Common myeloid progenitor, CD34-positive (primary cell): ENCODE data around the gene PNMA1.
A peak's percentile ranks its signal among the peaks of the same experiment; 100 is the strongest.

Experiments
- CTCF ChIA-PET: fragments of 350-600 bp; sonication (Branson Sonifier 250); formaldehyde crosslinking; loops from one replicate; lab custom pipeline; 2021; ENCODE audit warnings: antibody characterized with exemption; lab: Charles Lee
- POLR2A ChIA-PET: fragments of 350-600 bp; sonication (Branson Sonifier 250); formaldehyde crosslinking; loops from one replicate; lab custom pipeline; 2021; ENCODE audit warnings: antibody characterized with exemption; lab: Charles Lee
- DNase-seq, 3 donors: peaks; one replicate each; pipeline versions ENCODE4 v3.0.0 to v3.0.0-alpha.2; 2013
- H3K27ac ChIP-seq, 2 experiments: 1 replicate in 1 of 2; 2 replicates in 1 of 2; pipeline ENCODE4 v1.7.0; 2013; ENCODE audit warnings: inconsistent platforms in 2 of 2, low read length in 2 of 2, mild to moderate bottlenecking in 2 of 2, low read depth in 1 of 2, moderate library complexity in 1 of 2; ENCODE audit not compliant: severe bottlenecking in 2 of 2, insufficient read depth in 1 of 2, poor library complexity in 1 of 2
- H3K27me3 ChIP-seq, 5 experiments: replicated peaks in 2 of 5; 1 replicate in 3 of 5; 2 replicates in 2 of 5; pipeline versions ENCODE4 v1.6.1 to v1.7.0; 2013; ENCODE audit warnings: low read length in 4 of 5, mild to moderate bottlenecking in 2 of 5, moderate library complexity in 2 of 5, inconsistent platforms in 1 of 5; ENCODE audit not compliant: insufficient read depth in 5 of 5, control insufficient read depth in 4 of 5
- H3K36me3 ChIP-seq, 4 experiments: 1 replicate in 2 of 4; 2 replicates in 2 of 4; pipeline versions ENCODE4 v1.6.1 to v1.7.0; 2013; ENCODE audit warnings: low read length in 3 of 4, control low read depth in 1 of 4, mild to moderate bottlenecking in 1 of 4; ENCODE audit not compliant: control insufficient read depth in 4 of 4, insufficient read depth in 4 of 4
- H3K4me1 ChIP-seq, 4 experiments: 1 replicate in 3 of 4; 2 replicates in 1 of 4; pipeline versions ENCODE4 v1.6.1 to v1.7.1; 2013; ENCODE audit warnings: low read length in 3 of 4, mild to moderate bottlenecking in 3 of 4, control low read depth in 1 of 4, inconsistent platforms in 1 of 4, moderate library complexity in 1 of 4; ENCODE audit not compliant: control insufficient read depth in 4 of 4, insufficient read depth in 4 of 4; ENCODE audit errors: control extremely low read depth in 1 of 4
- H3K4me3 ChIP-seq, 7 experiments: 1 replicate in 4 of 7; 2 replicates in 3 of 7; pipeline versions ENCODE4 v1.5.1 to v1.7.0; 2013; ENCODE audit warnings: mild to moderate bottlenecking in 7 of 7, low read length in 6 of 7, moderate library complexity in 6 of 7, inconsistent platforms in 2 of 7, low read depth in 2 of 7, control low read depth in 1 of 7; ENCODE audit not compliant: insufficient read depth in 4 of 7, control insufficient read depth in 1 of 7; ENCODE audit errors: extremely low read depth in 1 of 7
- H3K9me3 ChIP-seq, 5 experiments: 1 replicate in 4 of 5; 2 replicates in 1 of 5; pipeline versions ENCODE4 v1.6.1 to v1.7.1; 2013; ENCODE audit warnings: low read length in 4 of 5, mild to moderate bottlenecking in 2 of 5, inconsistent platforms in 1 of 5, low read depth in 1 of 5, moderate library complexity in 1 of 5; ENCODE audit not compliant: control insufficient read depth in 4 of 5, insufficient read depth in 2 of 5; ENCODE audit errors: control extremely low read depth in 1 of 5
- WGBS: methylation state at CpG from one replicate; pipeline ENCODE4 v1.1.5; 2013; ENCODE audit not compliant: insufficient coverage; 5-methylcytosine and 5-hydroxymethylcytosine counted together

PNMA1 gene

DNA sequence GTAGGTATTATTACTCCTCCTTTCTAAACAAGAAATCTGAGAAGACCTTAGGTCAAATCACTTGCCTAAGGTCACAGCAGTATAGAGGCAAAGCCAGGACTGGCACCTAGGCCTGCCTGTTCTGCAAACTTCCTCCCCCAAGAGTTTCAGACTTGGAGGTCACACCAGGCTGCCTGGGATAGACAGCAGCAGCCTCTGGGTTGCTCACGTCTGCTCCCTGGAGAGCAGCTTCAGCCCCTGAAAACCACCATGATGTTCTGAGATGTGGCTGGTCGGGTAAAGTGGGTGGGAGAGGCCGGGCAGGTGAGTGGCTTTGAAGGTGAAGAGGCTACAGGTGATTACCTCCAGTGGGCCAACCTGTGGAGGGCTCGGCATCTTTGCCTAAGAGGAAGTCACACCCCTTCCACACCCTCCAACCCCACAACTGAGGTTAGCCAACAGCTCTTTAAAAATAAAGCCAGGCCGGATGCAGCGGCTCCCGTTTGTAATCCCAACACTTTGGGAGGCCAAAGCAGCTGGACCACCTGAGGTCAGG lies 37.0 kb upstream of the PNMA1 start:
- WGBS, result 5% methylated on average over 4 of the region's 7 CpGs
- Histone ChIP-seq H3K27me3 (no peaks in the 10 kb centered on the region), H3K4me1 (peaks cover 32 to 99% (median 95%) of the 10 kb centered on the region in 4 experiments), H3K36me3 (peaks cover 0 to 45% (median 2%) of the 10 kb centered on the region in 4 experiments), H3K4me3 (peak overlapping the region in 3 of 7 experiments; percentile 7 to 56 (median 35)), H3K9me3 (no peaks in the 10 kb centered on the region), H3K27ac (peak overlapping the region; percentile 95 to 99)
- CTCF ChIA-PET, result interaction anchor here (1.2 to 11.3 kb wide), 5 partner anchors 9 to 24 kb away, joined by 3 to 225 read pairs (median 25); a partner anchor contains a TSS
- POLR2A ChIA-PET, result interaction anchor here (0.7 to 1.0 kb wide), 2 partner anchors 8 to 10 kb away, joined by 3 read pairs; no protein-coding TSS in a partner anchor
- DNase-seq, result peak in 1 of 3 donors; percentile 46

GRCh38 chr14:73750531-73750901 lies 36.3 kb upstream of the PNMA1 start:
- Histone ChIP-seq H3K27me3 (no peaks in the 10 kb centered on the region), H3K4me3 (peak overlapping the region in 1 of 7 experiments; percentile 7), H3K27ac (peak overlapping the region; percentile 9 to 99), H3K36me3 (peaks cover 0 to 45% (median under 1%) of the 10 kb centered on the region in 4 experiments), H3K9me3 (no peaks in the 10 kb centered on the region), H3K4me1 (peaks cover 33 to 99% (median 95%) of the 10 kb centered on the region in 4 experiments)
- DNase-seq, result no peak
- CTCF ChIA-PET, result interaction anchor here (1.2 to 14.6 kb wide), 3 partner anchors 8 to 27 kb away, joined by 4 to 228 read pairs (median 225); no protein-coding TSS in a partner anchor
- POLR2A ChIA-PET, result interaction anchor here (1.0 kb wide), 2 partner anchors 9 kb away, joined by 3 read pairs; no protein-coding TSS in a partner anchor
- WGBS, result 94% methylated on average over 3 of the region's 3 CpGs

GRCh38 chr14:73749706-73750530 lies 35.7 kb upstream of the PNMA1 start:
- 80% methylated on average over 4 of the region's 11 CpGs for WGBS
- H3K36me3 ChIP-seq, result peaks cover 0 to 48% (median 1%) of the 10 kb centered on the region in 4 experiments
- H3K27me3 ChIP-seq, result no peaks in the 10 kb centered on the region
- no peak for DNase-seq
- peak overlapping the region; percentile 9 to 99 for H3K27ac ChIP-seq
- H3K4me3 ChIP-seq, result peak overlapping the region in 1 of 7 experiments; percentile 22
- H3K9me3 ChIP-seq, result no peaks in the 10 kb centered on the region
- ChIA-PET CTCF (interaction anchor here (0.5 to 14.6 kb wide), 6 partner anchors 7 to 107 kb away, joined by 3 to 228 read pairs (median 9); a partner anchor contains a TSS), POLR2A (interaction anchor here (1.0 kb wide), 1 partner anchor 8 kb away, joined by 3 read pairs; no protein-coding TSS in a partner anchor)
- peaks cover 31 to 99% (median 95%) of the 10 kb centered on the region in 4 experiments for H3K4me1 ChIP-seq

DNA sequence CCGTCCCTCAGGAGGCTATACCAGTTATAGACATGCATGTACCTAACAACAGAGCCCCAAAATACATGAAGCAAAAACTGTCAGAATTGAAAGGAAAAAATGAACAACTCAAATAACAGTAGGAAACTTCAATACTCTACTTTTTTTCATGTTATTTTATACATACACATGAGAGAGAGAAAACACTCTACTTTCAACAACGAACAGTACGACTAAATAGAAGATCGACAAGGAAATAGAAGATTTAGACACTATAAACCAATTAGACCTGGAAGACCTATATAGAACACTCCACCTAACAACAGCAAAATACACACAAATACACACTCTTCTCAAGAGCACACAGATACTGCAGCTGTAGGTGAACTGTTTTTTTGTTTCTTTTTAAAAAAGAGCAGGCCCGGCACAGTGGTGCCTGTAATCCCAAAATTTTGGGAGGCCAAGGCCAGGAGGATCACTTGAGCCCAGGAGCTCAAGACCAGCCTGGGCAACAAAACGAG lies 34.7 kb upstream of the PNMA1 start:
- Histone ChIP-seq H3K27ac (peak overlapping the region; percentile 27 to 99), H3K36me3 (peaks cover 0 to 53% (median 1%) of the 10 kb centered on the region in 4 experiments), H3K4me1 (peaks cover 30 to 99% (median 95%) of the 10 kb centered on the region in 4 experiments), H3K4me3 (no peak overlapping the region), H3K27me3 (no peaks in the 10 kb centered on the region), H3K9me3 (no peaks in the 10 kb centered on the region)
- WGBS, result 100% methylated on average over 1 of the region's 6 CpGs
- CTCF ChIA-PET, result interaction anchor here (0.5 to 14.6 kb wide), 5 partner anchors 6 to 108 kb away, joined by 3 to 228 read pairs (median 13); a partner anchor contains a TSS
- no peak for DNase-seq
- POLR2A ChIA-PET, result interaction anchor here (0.6 kb wide), 1 partner anchor 11 kb away, joined by 3 read pairs; no protein-coding TSS in a partner anchor

DNA sequence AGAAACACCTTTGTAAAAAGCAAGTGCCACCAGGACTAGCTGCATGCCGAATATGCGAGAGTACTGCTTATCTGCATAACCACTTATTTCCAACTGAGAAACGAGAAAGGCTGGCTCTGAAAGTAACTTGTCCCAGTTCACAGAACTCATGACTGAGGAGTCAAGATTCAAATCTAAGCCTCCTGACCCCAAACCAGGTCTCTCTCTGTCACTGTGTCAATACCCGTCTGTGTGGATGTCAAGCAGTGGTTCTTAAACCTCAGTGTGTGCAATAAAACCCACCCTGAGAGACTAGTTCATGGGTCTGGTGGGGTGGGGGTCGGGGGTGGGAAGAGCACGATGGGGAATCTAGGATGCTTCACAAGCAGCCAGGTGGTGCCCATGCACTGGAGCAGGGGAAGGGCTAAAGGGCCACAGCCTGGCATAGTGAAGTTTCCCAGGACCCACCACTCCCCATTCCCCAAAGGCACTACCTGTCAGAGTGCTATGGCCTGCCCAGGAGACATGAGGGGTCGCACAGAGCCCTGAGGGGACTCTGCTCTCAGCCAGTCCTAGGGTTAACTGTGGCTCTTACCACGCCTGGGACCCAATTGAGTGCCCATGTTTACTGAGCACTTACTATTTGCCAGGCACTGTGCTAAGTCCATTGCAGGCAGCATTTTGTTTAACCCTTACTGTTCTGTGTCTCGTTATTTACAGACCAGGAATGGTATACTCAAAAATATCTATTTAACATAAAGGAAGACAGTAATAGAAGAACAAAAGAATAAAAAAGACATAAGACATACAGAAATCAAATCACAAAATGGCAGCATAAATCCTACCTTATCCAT lies 33.4 kb upstream of the PNMA1 start:
- Histone ChIP-seq H3K27me3 (no peaks in the 10 kb centered on the region), H3K9me3 (no peaks in the 10 kb centered on the region), H3K4me3 (peak overlapping the region in 2 of 7 experiments; percentile 29 to 51), H3K4me1 (peaks cover 37 to 100% (median 95%) of the 10 kb centered on the region in 4 experiments), H3K27ac (peak overlapping the region; percentile 87 to 99), H3K36me3 (peaks cover 0 to 51% (median 1%) of the 10 kb centered on the region in 4 experiments)
- CTCF ChIA-PET, result interaction anchor here (0.5 to 14.6 kb wide), 8 partner anchors 7 to 143 kb away, joined by 3 to 228 read pairs (median 10); a partner anchor contains a TSS
- WGBS, result 72% methylated on average over 7 of the region's 9 CpGs
- POLR2A ChIA-PET, result interaction anchor here (0.6 to 7.7 kb wide), 3 partner anchors 7 to 92 kb away, joined by 3 to 83 read pairs (median 3); a partner anchor contains a TSS
- no peak for DNase-seq
